Effector memory CD8-positive, alpha-beta T cell (primary cell): ENCODE data around the gene MACROD2.

Experiments
- ATAC-seq: fragments of 150-1000 bp; cut with Tn5 transposase; replicated peaks from 2 replicates; pipeline ENCODE4 v1.10.0; 2021; ENCODE audit warnings: mild to moderate bottlenecking, moderate library complexity
- DNase-seq, 3 experiments: peaks; one replicate each; pipeline ENCODE4 v3.0.0; 2021
- H3K27ac Mint-ChIP-seq, 2 donors: one replicate each; pipeline ENCODE4 v1.8.0; 2022; ENCODE audit warnings: mild to moderate bottlenecking in 2 of 2, mixed read lengths in 2 of 2, moderate library complexity in 2 of 2
- H3K27me3 Mint-ChIP-seq, 2 donors: one replicate each; pipeline ENCODE4 v1.8.0; 2022; ENCODE audit warnings: mixed read lengths in 2 of 2
- H3K36me3 Mint-ChIP-seq: one replicate; pipeline ENCODE4 v1.8.0; 2022; ENCODE audit warnings: mild to moderate bottlenecking, moderate library complexity, mixed read lengths; ENCODE audit not compliant: insufficient read depth
- H3K4me1 Mint-ChIP-seq, 2 donors: one replicate each; pipeline ENCODE4 v1.8.0; 2022; ENCODE audit warnings: low read depth in 2 of 2, mixed read lengths in 2 of 2
- H3K4me3 Mint-ChIP-seq, 2 donors: one replicate each; pipeline ENCODE4 v1.8.0; 2022; ENCODE audit warnings: mild to moderate bottlenecking in 2 of 2, mixed read lengths in 2 of 2, moderate library complexity in 2 of 2
- H3K9me3 Mint-ChIP-seq, 2 donors: one replicate each; pipeline ENCODE4 v1.8.0; 2022; ENCODE audit warnings: mixed read lengths in 2 of 2

MACROD2 gene

DNA sequence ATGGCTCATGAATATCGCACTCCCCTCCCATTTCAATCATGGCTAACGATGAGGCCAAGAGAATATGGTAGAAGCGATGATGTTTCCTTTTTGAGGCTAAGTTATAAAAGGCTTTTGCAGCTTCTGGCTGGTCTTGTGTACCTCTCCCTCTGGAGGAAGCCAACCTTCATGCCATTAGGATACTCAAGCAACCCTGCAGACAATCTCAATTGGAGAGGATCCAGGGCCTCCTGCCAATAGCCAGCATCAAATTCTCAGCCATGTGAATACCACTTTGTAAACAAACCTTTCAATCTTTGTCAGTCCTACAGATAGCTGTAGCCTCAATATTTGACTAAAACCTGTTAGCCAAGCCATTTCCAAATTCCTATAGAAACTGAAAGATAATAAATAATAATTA lies 1839.5 kb downstream of the MACROD2 start:
- no peaks in the 10 kb centered on the region for H3K36me3 Mint-ChIP-seq
- H3K9me3 Mint-ChIP-seq = peaks cover 2 to 3% of the 10 kb centered on the region in 2 donors
- DNase-seq (no peak), ATAC-seq (no peak)
- H3K4me1 Mint-ChIP-seq = no peaks in the 10 kb centered on the region
- H3K27me3 Mint-ChIP-seq = no peaks in the 10 kb centered on the region
- no peak overlapping the region for H3K4me3 Mint-ChIP-seq
- H3K27ac Mint-ChIP-seq = no peak overlapping the region

DNA sequence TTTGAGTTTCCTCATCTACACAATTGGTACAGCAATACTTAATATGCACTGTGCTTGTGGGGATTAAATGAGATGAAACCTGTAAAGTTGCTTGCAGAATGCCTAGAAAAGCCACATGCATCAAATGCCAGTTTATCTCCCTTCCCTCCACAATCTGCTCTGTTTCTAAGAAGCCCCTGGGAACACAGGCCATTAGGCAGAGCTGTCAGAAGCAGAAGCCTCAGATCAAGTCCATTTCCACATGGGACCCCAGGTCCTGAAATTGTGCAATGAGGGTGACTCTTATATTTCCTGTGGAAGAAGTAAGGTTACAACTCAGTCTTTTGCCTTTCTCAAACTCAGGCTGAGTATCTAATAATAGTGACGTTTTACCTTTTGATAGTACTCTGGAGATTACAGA lies 1840.5 kb downstream of the MACROD2 start:
- Mint-ChIP-seq H3K4me3 (no peak overlapping the region), H3K27ac (no peak overlapping the region)
- ATAC-seq = no peak

DNA sequence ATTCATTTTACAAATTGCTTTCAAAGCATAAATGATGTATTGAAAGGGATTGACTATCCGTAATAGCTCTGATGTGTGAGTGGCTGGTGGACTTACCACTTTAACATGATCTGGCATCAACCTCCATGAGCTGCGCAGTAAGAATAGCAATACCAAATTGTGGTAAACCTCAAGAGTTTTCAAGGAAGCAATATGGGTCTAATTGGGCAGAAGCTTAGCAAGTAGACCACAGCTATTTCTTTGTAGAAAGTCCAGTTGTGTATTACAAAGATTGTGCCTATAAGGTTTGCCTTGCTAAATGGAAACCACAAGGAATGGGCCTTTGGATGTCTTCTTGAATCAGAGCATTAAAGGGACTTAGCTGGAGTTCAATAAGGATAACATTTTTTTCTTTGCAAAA lies 1841.3 kb downstream of the MACROD2 start:
- Mint-ChIP-seq H3K27me3 (no peaks in the 10 kb centered on the region), H3K36me3 (no peaks in the 10 kb centered on the region), H3K9me3 (peaks cover 3 to 7% of the 10 kb centered on the region in 2 donors), H3K4me3 (no peak overlapping the region), H3K27ac (no peak overlapping the region), H3K4me1 (no peaks in the 10 kb centered on the region)
- DNase-seq = no peak
- no peak for ATAC-seq

More for the DNA sequence above, 1840.5 kb downstream of the MACROD2 start:
- Mint-ChIP-seq H3K36me3 (no peaks in the 10 kb centered on the region), H3K4me1 (no peaks in the 10 kb centered on the region), H3K9me3 (peaks cover 0 to 3% of the 10 kb centered on the region in 2 donors), H3K27me3 (no peaks in the 10 kb centered on the region)
- no peak for DNase-seq

DNA sequence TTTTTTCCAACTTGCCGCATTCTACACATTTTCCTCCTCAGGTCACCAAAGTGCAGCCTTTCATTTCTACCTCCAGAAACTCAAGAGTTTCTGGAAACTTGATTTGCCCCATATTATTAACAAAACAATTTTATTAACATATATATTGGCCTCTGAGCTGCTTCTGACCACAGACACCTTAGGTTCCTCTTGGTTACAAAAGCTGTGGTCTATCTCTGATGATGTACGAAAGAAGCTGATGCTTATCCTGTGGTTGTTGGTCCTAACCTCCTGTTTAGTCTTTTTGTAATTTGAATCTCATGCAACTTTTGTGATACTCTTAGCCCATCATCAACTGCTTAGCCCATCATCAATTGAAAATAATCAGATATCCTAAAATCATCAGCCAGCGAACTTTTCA lies 1842.2 kb downstream of the MACROD2 start:
- Mint-ChIP-seq H3K36me3 (no peaks in the 10 kb centered on the region), H3K9me3 (peaks cover 5 to 8% of the 10 kb centered on the region in 2 donors), H3K27me3 (no peaks in the 10 kb centered on the region), H3K4me3 (no peak overlapping the region), H3K4me1 (no peaks in the 10 kb centered on the region), H3K27ac (no peak overlapping the region)
- ATAC-seq (no peak), DNase-seq (no peak)

DNA sequence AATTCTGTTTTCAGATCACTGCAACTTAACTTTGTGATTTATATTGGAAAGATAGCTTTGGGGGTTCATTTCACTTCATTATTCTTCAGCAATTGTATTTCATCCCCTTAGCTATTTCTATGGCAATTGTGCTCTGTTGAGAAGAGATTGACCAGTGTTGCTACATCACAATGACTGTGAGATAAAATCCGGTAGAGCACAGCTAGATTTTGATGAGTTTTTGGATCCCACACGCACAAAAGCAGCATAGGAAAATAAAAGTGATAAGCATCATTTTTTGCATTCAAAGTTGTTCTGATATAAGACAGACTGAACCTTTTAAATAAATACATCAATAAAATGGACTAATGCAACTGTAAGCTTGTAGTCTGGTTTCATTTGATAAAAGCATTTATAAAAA lies 1843.2 kb downstream of the MACROD2 start:
- H3K36me3 Mint-ChIP-seq = no peaks in the 10 kb centered on the region
- ATAC-seq (no peak), DNase-seq (no peak)
- no peaks in the 10 kb centered on the region for H3K27me3 Mint-ChIP-seq
- no peak overlapping the region for H3K27ac Mint-ChIP-seq
- H3K4me3 Mint-ChIP-seq = no peak overlapping the region
- H3K4me1 Mint-ChIP-seq = no peaks in the 10 kb centered on the region
- peaks cover 5 to 8% of the 10 kb centered on the region in 2 donors for H3K9me3 Mint-ChIP-seq

DNA sequence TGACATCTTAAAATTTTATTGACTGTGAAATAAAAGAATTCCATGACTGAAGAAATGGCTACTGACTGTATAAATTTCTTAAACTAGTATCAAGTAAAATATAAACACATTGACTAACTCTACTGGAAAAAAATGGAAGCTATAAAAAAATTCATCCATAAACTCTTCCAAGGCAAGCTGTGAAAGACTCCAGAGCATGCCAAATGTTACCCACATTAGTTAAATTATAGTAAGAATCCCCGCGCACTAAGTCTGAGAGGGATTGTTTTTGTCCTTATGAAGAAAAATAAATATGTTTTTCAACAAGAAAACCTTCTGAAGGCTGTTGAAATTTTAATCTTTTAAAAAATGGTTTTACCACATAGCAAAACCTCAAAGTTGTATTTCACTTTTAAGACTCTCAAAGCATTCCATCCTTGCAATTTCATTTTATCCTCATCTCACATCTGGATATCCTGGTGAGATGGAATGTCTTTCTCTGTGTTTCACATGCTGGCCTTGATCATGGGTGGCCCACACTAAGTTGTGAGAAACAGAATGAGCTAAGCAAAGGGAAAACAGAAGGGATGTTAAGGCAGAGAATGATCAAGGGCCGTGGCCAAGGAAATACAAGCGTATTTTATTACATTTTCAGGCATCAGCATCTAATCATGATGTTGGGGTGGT lies 1845.5 kb downstream of the MACROD2 start:
- no peaks in the 10 kb centered on the region for H3K27me3 Mint-ChIP-seq
- H3K36me3 Mint-ChIP-seq = no peaks in the 10 kb centered on the region
- no peak for DNase-seq
- H3K4me3 Mint-ChIP-seq = no peak overlapping the region
- H3K27ac Mint-ChIP-seq = no peak overlapping the region
- no peak for ATAC-seq
- no peaks in the 10 kb centered on the region for H3K4me1 Mint-ChIP-seq
- H3K9me3 Mint-ChIP-seq = peaks cover 4 to 8% of the 10 kb centered on the region in 2 donors

DNA sequence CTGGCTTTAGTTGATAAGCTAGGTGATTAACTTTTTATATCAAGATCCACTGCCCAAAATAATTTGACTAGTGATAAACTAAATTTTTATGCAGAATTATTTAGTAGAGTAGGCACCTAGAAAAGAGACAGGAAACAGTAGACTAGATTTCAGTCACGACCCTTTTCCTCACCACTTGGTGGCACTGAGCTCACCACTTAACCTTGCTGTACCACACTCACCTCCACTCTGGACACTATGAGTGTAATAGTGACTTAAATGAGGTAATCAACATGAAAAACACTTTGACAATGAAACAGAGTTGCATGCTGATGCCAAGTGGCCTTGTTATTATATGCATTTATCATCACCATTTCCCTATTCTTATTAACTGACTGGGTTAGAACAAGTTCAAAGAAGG lies 1847.6 kb downstream of the MACROD2 start:
- H3K27me3 Mint-ChIP-seq = no peaks in the 10 kb centered on the region
- H3K36me3 Mint-ChIP-seq = no peaks in the 10 kb centered on the region
- ATAC-seq (no peak), DNase-seq (no peak)
- H3K4me3 Mint-ChIP-seq = no peak overlapping the region
- peaks cover 4 to 8% of the 10 kb centered on the region in 2 donors for H3K9me3 Mint-ChIP-seq
- no peaks in the 10 kb centered on the region for H3K4me1 Mint-ChIP-seq
- H3K27ac Mint-ChIP-seq = no peak overlapping the region

DNA sequence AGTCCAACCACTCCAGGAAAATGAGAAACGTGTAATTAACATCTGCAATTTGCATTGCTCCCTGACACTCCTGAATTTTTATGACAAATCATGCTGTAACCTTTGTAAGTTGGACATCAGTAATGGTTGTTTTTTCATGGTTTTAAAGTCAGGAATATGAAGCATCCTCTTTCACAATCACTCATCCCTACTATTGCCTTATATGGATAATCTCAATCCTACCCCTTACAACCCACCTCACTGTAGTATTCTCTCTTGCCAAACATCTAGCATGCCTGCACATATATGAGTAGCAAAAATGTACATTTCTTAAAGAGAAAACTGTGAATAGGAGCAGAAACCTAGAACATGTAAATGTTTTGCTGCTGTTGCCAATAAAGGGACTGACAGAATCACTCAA lies 1848.5 kb downstream of the MACROD2 start:
- Mint-ChIP-seq H3K4me3 (no peak overlapping the region), H3K27ac (no peak overlapping the region), H3K9me3 (peaks cover 10 to 17% of the 10 kb centered on the region in 2 donors), H3K36me3 (no peaks in the 10 kb centered on the region), H3K4me1 (no peaks in the 10 kb centered on the region), H3K27me3 (no peaks in the 10 kb centered on the region)
- ATAC-seq (no peak), DNase-seq (no peak)

DNA sequence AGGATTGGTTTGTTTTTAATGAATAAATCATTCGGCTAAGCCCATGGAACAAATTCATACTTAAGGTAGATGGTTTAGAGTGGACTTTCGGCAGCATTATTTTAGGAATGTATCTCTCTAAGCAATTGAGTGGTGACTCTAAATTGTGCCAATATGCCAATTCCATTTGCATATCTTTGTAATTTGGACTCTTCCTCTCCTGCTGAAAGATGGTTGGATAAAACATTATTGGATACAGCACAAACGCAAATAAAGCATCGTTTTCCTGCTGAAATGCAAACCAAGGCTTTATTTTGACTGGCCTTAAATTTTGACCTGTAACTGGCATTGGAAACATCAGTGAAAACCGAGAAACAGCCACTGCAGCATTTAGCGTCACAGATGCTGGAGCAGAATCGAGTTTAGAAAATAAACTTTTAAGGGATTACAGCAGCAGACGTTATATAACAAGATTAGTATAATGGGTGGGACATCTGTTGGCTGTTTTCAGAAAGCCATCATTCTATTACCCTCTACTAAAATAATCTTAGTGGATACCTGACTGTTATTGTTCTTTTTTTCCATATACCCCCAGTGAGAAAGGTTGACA lies 1852.0 kb downstream of the MACROD2 start:
- no peak for DNase-seq
- no peaks in the 10 kb centered on the region for H3K4me1 Mint-ChIP-seq

DNA sequence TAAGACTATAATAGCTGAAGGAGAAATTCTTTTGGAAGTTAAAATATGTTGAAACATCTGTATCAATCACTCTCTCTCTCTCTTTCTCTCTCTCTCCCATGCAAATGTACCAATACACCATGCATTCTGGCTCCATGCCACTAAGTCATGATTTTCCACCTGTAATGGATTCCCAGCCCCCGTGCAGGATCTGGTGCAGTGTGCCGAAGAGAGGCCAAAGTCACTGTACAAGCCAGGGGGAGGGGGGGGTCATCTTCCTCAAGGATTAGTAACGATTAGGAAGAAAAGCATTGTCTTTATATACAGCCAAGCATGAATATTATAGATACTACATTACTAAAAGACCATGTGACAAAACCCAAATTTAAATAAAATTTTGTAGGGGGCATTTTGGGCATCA lies 1852.8 kb downstream of the MACROD2 start:
- peaks cover 8 to 11% of the 10 kb centered on the region in 2 donors for H3K9me3 Mint-ChIP-seq
- H3K27ac Mint-ChIP-seq = no peak overlapping the region
- no peaks in the 10 kb centered on the region for H3K36me3 Mint-ChIP-seq
- no peaks in the 10 kb centered on the region for H3K27me3 Mint-ChIP-seq
- H3K4me1 Mint-ChIP-seq = no peaks in the 10 kb centered on the region
- no peak for DNase-seq
- H3K4me3 Mint-ChIP-seq = no peak overlapping the region
- ATAC-seq = no peak

More for the DNA sequence above, 1852.0 kb downstream of the MACROD2 start:
- ATAC-seq = no peak
- Mint-ChIP-seq H3K9me3 (peaks cover 10 to 11% of the 10 kb centered on the region in 2 donors), H3K4me3 (no peak overlapping the region), H3K36me3 (no peaks in the 10 kb centered on the region), H3K27me3 (no peaks in the 10 kb centered on the region), H3K27ac (no peak overlapping the region)

DNA sequence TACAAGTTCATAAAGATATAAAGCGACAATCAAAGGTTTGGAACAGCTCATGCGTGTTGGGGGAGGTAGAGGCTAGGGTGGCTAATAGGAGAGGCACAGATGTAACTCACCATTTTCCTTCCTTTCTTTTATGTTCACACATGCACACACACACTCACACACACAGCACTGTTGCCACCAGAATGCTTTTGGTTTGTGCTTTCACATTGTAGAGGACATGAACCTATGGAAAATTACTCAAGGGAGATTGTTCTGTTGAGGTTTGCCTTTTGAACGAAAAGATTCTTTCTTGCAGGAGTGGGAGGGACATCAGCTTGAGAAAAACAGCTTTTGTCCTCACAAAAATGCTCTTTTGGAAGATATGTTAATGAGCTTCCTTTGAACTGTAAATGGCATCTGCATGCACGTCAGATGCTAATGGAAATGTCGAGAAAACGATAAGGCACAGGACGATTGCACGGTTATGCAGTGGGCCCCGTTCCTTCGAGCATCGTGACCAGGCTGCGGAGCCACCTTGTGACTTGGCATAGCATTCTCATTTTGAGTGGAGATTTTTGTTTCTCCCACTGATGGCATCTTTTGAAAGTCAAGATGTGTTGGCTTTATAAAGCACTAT lies 1853.8 kb downstream of the MACROD2 start:
- no peaks in the 10 kb centered on the region for H3K4me1 Mint-ChIP-seq
- no peak for DNase-seq
- no peak for ATAC-seq
- peaks cover 6 to 16% of the 10 kb centered on the region in 2 donors for H3K9me3 Mint-ChIP-seq
- no peak overlapping the region for H3K4me3 Mint-ChIP-seq
- H3K36me3 Mint-ChIP-seq = no peaks in the 10 kb centered on the region
- H3K27ac Mint-ChIP-seq = no peak overlapping the region
- no peaks in the 10 kb centered on the region for H3K27me3 Mint-ChIP-seq

DNA sequence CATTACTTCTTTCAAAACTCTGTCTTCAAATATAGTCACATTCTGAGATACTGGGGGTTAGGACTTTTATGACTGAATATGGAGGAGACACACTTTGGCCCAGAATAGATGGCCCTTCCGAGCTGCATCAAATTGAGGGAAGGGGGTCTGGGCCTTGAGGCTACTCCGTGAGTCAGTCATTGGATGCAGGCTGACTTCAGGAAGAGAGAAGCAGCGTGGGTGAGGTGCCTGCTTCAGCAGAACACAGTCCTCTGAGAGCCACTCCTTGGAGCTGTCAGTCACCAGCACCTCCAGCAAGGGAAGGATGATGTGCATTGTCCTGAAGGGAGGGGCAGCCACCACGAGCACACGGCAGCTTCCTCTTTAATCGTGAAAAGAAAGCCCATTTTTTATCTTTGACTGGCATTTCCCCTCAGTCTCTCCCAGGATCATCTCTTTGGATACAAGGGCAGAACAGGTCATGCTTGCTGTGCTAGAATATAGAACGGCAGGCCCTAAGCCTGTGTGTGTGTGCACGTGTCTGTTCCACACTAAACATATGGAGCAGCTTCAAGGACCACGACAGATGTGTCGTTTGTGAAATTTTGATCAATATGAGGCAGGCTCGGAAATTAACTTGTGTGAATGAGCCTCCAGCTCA lies 1856.4 kb downstream of the MACROD2 start:
- Mint-ChIP-seq H3K4me3 (no peak overlapping the region), H3K36me3 (no peaks in the 10 kb centered on the region), H3K27ac (no peak overlapping the region), H3K9me3 (peaks cover 6 to 20% of the 10 kb centered on the region in 2 donors), H3K4me1 (no peaks in the 10 kb centered on the region), H3K27me3 (no peaks in the 10 kb centered on the region)
- ATAC-seq = no peak
- DNase-seq = no peak

DNA sequence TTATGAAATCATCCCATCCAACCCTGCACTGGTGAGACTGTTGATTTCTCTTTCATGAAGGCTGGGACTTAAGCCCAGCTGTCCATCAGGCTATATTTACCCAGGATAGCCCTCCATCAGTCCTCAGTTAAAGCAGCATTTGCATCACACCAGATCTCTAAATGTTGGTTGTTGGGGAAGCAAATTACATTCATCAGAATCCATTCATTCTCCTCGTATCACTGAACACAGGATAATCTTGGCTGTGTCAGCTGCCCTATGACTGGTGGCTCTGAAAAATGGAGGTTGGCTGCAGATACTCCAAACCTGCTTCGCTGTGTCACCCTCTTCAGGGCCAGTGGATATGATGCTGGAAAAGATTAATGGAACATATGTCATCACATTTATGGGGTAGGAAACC lies 1859.6 kb downstream of the MACROD2 start:
- no peak for ATAC-seq
- H3K36me3 Mint-ChIP-seq = no peaks in the 10 kb centered on the region
- no peak overlapping the region for H3K27ac Mint-ChIP-seq
- H3K27me3 Mint-ChIP-seq = no peaks in the 10 kb centered on the region
- no peaks in the 10 kb centered on the region for H3K4me1 Mint-ChIP-seq
- no peak for DNase-seq
- H3K9me3 Mint-ChIP-seq = peaks cover 3 to 17% of the 10 kb centered on the region in 2 donors
- H3K4me3 Mint-ChIP-seq = no peak overlapping the region
